H1 (cell line): Measurements from ENCODE around the gene TSC1. TPM values are rescaled to one million over a fixed set of nuclear protein-coding genes. Genes with fewer than 3 reads are reported as not detected.

Experiments used
- CTCF ChIA-PET: fragments of 300-600 bp; sonication (Branson Sonifier 250); formaldehyde crosslinking; loops from one replicate; lab custom pipeline; 2021; ENCODE audit not compliant: partially characterized antibody; lab: Charles Lee
- POLR2A ChIA-PET: fragments of 300-600 bp; sonication (Branson Sonifier 250); formaldehyde crosslinking; loops from one replicate; lab custom pipeline; 2021; ENCODE audit warnings: inconsistent platforms; ENCODE audit not compliant: partially characterized antibody; lab: Charles Lee
- DNase-seq, 2 experiments: peaks; one replicate each; pipeline versions ENCODE4 v3.0.0 to v3.0.0-alpha.2; 2010 to 2022; ENCODE audit warnings: low spot score in 2 of 2, low read depth in 1 of 2, mixed read lengths in 1 of 2
- FAIRE-seq: peaks from 2 replicates; lab custom pipeline; 2011; peaks lifted over from hg19 to GRCh38; lab: Jason Lieb, UNC
- H2AFZ ChIP-seq: 2 replicates; pipeline ENCODE4 v1.8.1; 2012; ENCODE audit warnings: low read length, inconsistent platforms
- H2AK5ac ChIP-seq: 2 replicates; pipeline ENCODE4 v1.6.1; 2013; ENCODE audit warnings: low read depth, low read length
- H2BK120ac ChIP-seq: replicated peaks from 2 replicates; pipeline ENCODE3; 2013; ENCODE audit warnings: low read depth, low read length, inconsistent platforms
- H2BK12ac ChIP-seq: 2 replicates; pipeline ENCODE4 v1.6.1; 2013; ENCODE audit warnings: low read depth, low read length
- H2BK15ac ChIP-seq: 2 replicates; pipeline ENCODE4 v1.6.1; 2013; ENCODE audit warnings: low read length
- H2BK20ac ChIP-seq: 2 replicates; pipeline ENCODE4 v1.6.1; 2013; ENCODE audit warnings: low read length
- H2BK5ac ChIP-seq: 2 replicates; pipeline ENCODE4 v1.6.1; 2013; ENCODE audit warnings: low read depth, low read length
- H3K14ac ChIP-seq: 2 replicates; pipeline ENCODE4 v1.6.1; 2013; ENCODE audit warnings: inconsistent platforms; ENCODE audit not compliant: insufficient read length
- H3K18ac ChIP-seq: 2 replicates; pipeline ENCODE4 v1.6.1; 2013; ENCODE audit warnings: low read length; ENCODE audit errors: extremely low read depth
- H3K23ac ChIP-seq: 2 replicates; pipeline ENCODE4 v1.6.1; 2013; ENCODE audit warnings: inconsistent platforms; ENCODE audit not compliant: insufficient read length
- H3K23me2 ChIP-seq: 2 replicates; pipeline ENCODE4 v1.6.1; 2013; ENCODE audit warnings: low read depth, low read length
- H3K27ac ChIP-seq: 2 replicates; pipeline ENCODE4 v1.6.1; 2011; ENCODE audit warnings: low read depth, low read length, inconsistent platforms
- H3K27me3 ChIP-seq, 4 experiments: replicated peaks in 1 of 4; 1 replicate in 1 of 4; 2 replicates in 3 of 4; pipeline versions ENCODE4 v1.6.1 to v1.8.1; 2011 to 2013; ENCODE audit warnings: low read length in 3 of 4, mild to moderate bottlenecking in 3 of 4, inconsistent platforms in 2 of 4, mixed read lengths in 2 of 4, moderate library complexity in 1 of 4; ENCODE audit not compliant: control insufficient read depth in 3 of 4, insufficient read depth in 3 of 4; ENCODE audit errors: extremely low read depth in 1 of 4
- H3K36me3 ChIP-seq, 4 experiments: 2 replicates each; pipeline versions ENCODE4 v1.6.1 to v1.8.1; 2011 to 2013; ENCODE audit warnings: mild to moderate bottlenecking in 4 of 4, low read length in 3 of 4, moderate library complexity in 2 of 4, control low read depth in 1 of 4, inconsistent platforms in 1 of 4; ENCODE audit not compliant: insufficient read depth in 4 of 4, control insufficient read depth in 2 of 4
- H3K4ac ChIP-seq: replicated peaks from 2 replicates; pipeline ENCODE3; 2013; ENCODE audit warnings: low read length, low read depth, mixed read lengths, inconsistent platforms; ENCODE audit not compliant: insufficient read length
- H3K4me1 ChIP-seq, 4 experiments: replicated peaks in 1 of 4; 1 replicate in 1 of 4; 2 replicates in 3 of 4; pipeline versions ENCODE4 v1.6.1 to v1.8.1; 2011 to 2013; ENCODE audit warnings: low read length in 3 of 4, inconsistent platforms in 2 of 4, mixed read lengths in 1 of 4; ENCODE audit not compliant: insufficient read depth in 4 of 4, control insufficient read depth in 3 of 4
- H3K4me2 ChIP-seq, 2 experiments: 2 replicates each; pipeline versions ENCODE4 v1.6.1 to v1.8.1; 2011 to 2013; ENCODE audit warnings: low read depth in 2 of 2, low read length in 2 of 2, control low read depth in 1 of 2, inconsistent platforms in 1 of 2, mild to moderate bottlenecking in 1 of 2; ENCODE audit not compliant: insufficient read depth in 1 of 2
- H3K4me3 ChIP-seq, 4 experiments: fragments of 200-600, 300-600 bp in 1 of 4; sonication (generic), shearing (Covaris generic), sonication (Bioruptor Twin) in 1 of 4; 2 replicates each; pipeline versions ENCODE4 v1.5.1 to v1.8.1; 2011 to 2016; ENCODE audit warnings: low read length in 4 of 4, low read depth in 3 of 4, control low read depth in 2 of 4, inconsistent platforms in 2 of 4, mild to moderate bottlenecking in 2 of 4, mixed read lengths in 1 of 4, moderate library complexity in 1 of 4; ENCODE audit not compliant: insufficient read depth in 2 of 4; ENCODE audit errors: extremely low read depth in 1 of 4
- H3K56ac ChIP-seq: replicated peaks from 2 replicates; pipeline ENCODE3; 2013; ENCODE audit warnings: low read depth, mild to moderate bottlenecking, mixed read lengths, low read length, inconsistent platforms; ENCODE audit not compliant: insufficient read length
- H3K79me1 ChIP-seq: 2 replicates; pipeline ENCODE4 v1.6.1; 2013; ENCODE audit warnings: low read depth, low read length, control low read depth
- H3K79me2 ChIP-seq, 2 experiments: 2 replicates each; pipeline versions ENCODE4 v1.6.1 to v1.8.1; 2012 to 2013; ENCODE audit warnings: low read length in 2 of 2, mild to moderate bottlenecking in 2 of 2, inconsistent platforms in 1 of 2; ENCODE audit not compliant: insufficient read depth in 2 of 2, control insufficient read depth in 1 of 2
- H3K9ac ChIP-seq, 4 experiments: replicated peaks in 1 of 4; 1 replicate in 1 of 4; 2 replicates in 3 of 4; pipeline versions ENCODE4 v1.6.1 to v1.8.1; 2011 to 2013; ENCODE audit warnings: low read depth in 3 of 4, low read length in 3 of 4, control low read depth in 2 of 4, mild to moderate bottlenecking in 2 of 4, moderate library complexity in 2 of 4, inconsistent platforms in 1 of 4; ENCODE audit errors: extremely low read depth in 1 of 4
- H3K9me3 ChIP-seq, 2 experiments: 2 replicates each; pipeline versions ENCODE4 v1.6.1 to v1.8.1; 2012 to 2013; ENCODE audit warnings: mild to moderate bottlenecking in 2 of 2, moderate library complexity in 2 of 2, control low read depth in 1 of 2, inconsistent platforms in 1 of 2, low read depth in 1 of 2, low read length in 1 of 2, mixed read lengths in 1 of 2; ENCODE audit not compliant: insufficient read depth in 2 of 2
- H4K20me1 ChIP-seq, 2 experiments: replicated peaks in 1 of 2; 2 replicates each; pipeline versions ENCODE3 to v1.8.1; 2011 to 2013; ENCODE audit warnings: inconsistent platforms in 2 of 2, low read length in 2 of 2, mild to moderate bottlenecking in 1 of 2; ENCODE audit not compliant: insufficient read depth in 2 of 2, control insufficient read depth in 1 of 2
- H4K5ac ChIP-seq: 2 replicates; pipeline ENCODE4 v1.6.1; 2013; ENCODE audit warnings: low read length, low read depth, mixed read lengths, inconsistent platforms; ENCODE audit not compliant: insufficient read length
- H4K8ac ChIP-seq: 2 replicates; pipeline ENCODE4 v1.8.0; 2013; ENCODE audit warnings: mild to moderate bottlenecking, moderate library complexity, low read length, inconsistent platforms; ENCODE audit not compliant: insufficient read depth; ENCODE audit errors: extremely low read depth
- H4K91ac ChIP-seq: replicated peaks from 2 replicates; pipeline ENCODE3; 2013; ENCODE audit warnings: low read length, mixed read lengths, inconsistent platforms; ENCODE audit not compliant: insufficient read length
- ASH2L ChIP-seq: fragments of 200-600, 300-600 bp; sonication (generic); IDR thresholded peaks from one replicate; pipeline ENCODE4 v1.7.1; 2017; ENCODE audit warnings: low read length
- GTF2F1 ChIP-seq: IDR thresholded peaks from 2 replicates; pipeline ENCODE4 v1.6.1; 2012; ENCODE audit warnings: low read depth, low read length, improper control_type of control experiment, borderline replicate concordance
- HDAC6 ChIP-seq: IDR thresholded peaks from one replicate; pipeline ENCODE4 v1.7.1; 2012; ENCODE audit warnings: low read depth, mild to moderate bottlenecking, inconsistent platforms, low read length, moderate library complexity
- KDM4A ChIP-seq: IDR thresholded peaks from one replicate; pipeline ENCODE4 v1.7.1; 2012; ENCODE audit warnings: low read depth, mild to moderate bottlenecking, moderate library complexity, low read length, inconsistent platforms; ENCODE audit not compliant: severe bottlenecking
- RAD21 ChIP-seq, 2 experiments: IDR thresholded peaks in 1 of 2; conservative IDR thresholded peaks in 1 of 2; 2 replicates each; pipeline ENCODE4 v1.6.1; 2011; ENCODE audit warnings: low read depth in 2 of 2, low read length in 2 of 2, improper control_type of control experiment in 1 of 2, inconsistent platforms in 1 of 2, mild to moderate bottlenecking in 1 of 2, moderate library complexity in 1 of 2
- RBBP5 ChIP-seq: IDR thresholded peaks from 2 replicates; pipeline ENCODE4 v1.7.1; 2012; ENCODE audit warnings: low read depth, mild to moderate bottlenecking, inconsistent platforms, low read length, moderate library complexity, borderline replicate concordance
- SIRT6 ChIP-seq: IDR thresholded peaks from one replicate; pipeline ENCODE4 v1.7.1; 2012; ENCODE audit warnings: low read length, inconsistent platforms
- SP1 ChIP-seq: IDR thresholded peaks from 2 replicates; pipeline ENCODE4 v1.6.1; 2011; ENCODE audit warnings: low read depth, low read length
- SP2 ChIP-seq: IDR thresholded peaks from 2 replicates; pipeline ENCODE4 v1.6.1; 2012; ENCODE audit warnings: mild to moderate bottlenecking, low read length, inconsistent platforms
- WGBS, 2 experiments: shearing (Covaris generic) in 1 of 2; methylation state at CpG; one replicate each; pipeline versions ENCODE4 v1.1.6 to v1.1.7; 2013 to 2015; ENCODE audit warnings: low lambda C conversion rate in 2 of 2, mixed read lengths in 2 of 2, inconsistent platforms in 1 of 2, low coverage in 1 of 2, missing lambda C conversion rate in 1 of 2; ENCODE audit not compliant: insufficient replicate concordance in 2 of 2, insufficient coverage in 1 of 2, insufficient read length in 1 of 2; ENCODE audit errors: extremely low coverage in 1 of 2, missing lambda C conversion rate in 1 of 2; 5-methylcytosine and 5-hydroxymethylcytosine counted together
- polyA plus RNA-seq, 7 experiments: library from polyadenylated mRNA; depleted of rRNA in 3 of 7; stranded (reverse) in 5 of 7; unstranded in 2 of 7; fragments of >200 nt in 5 of 7; fragments of 200-250 nt in 2 of 7; gene quantifications; 1 replicate in 5 of 7; 2 replicates in 1 of 7; 4 replicates in 1 of 7; pipeline versions ENCODE4 v1.2.1 to v1.2.3, GENCODE V29; 2011 to 2013; ENCODE audit warnings: missing spikeins in 2 of 7, mixed read lengths in 2 of 7
- total RNA-seq: library from RNA; stranded (reverse); fragmentation: NEBNext Ultra II Directional; extraction: Animal tissue kit (Norgen Biotek cat#: 25700); gene quantifications from 2 replicates; pipeline ENCODE4 v1.2.1, GENCODE V29; 2021

Gene TSC1
- total and polyA plus RNA-seq, 2 of the 8 experiments (the other 6 are each of a cell fraction or from before 2014, with no cell fraction given) = 37.2 to 46.0 TPM

GRCh38 chr9:132983491-132984201, 39.2 kb upstream of the TSC1 start:
- no peak for DNase-seq
- Histone ChIP-seq H3K23me2 (0 out of 2 replicates have a peak, but pooled peaks cover 3% of the 10 kb centered on the region), H3K4me3 (no peak overlapping the region), H4K8ac (no peak overlapping the region; the same call in 1 of the 2 replicates), H3K23ac (no peak overlapping the region), H3K4me1 (peaks cover 0 to 4% (median 2%) of the 10 kb centered on the region in 4 experiments; a peak in 4 of 7 replicates), H2AFZ (no peak overlapping the region), H2BK20ac (no peak overlapping the region), H3K56ac (no peak overlapping the region), H3K9ac (no peak overlapping the region), H3K79me2 (no peaks in the 10 kb centered on the region), H3K4me2 (no peak overlapping the region), H3K79me1 (no peaks in the 10 kb centered on the region), H2BK120ac (no peak overlapping the region), H4K20me1 (peaks cover 0 to 3% of the 10 kb centered on the region in 2 experiments), H3K4ac (no peak overlapping the region), H4K5ac (no peak overlapping the region), H4K91ac (no peak overlapping the region), H3K27ac (no peak overlapping the region), H3K36me3 (no peaks in the 10 kb centered on the region), H2BK15ac (no peak overlapping the region), H3K27me3 (peaks cover 0 to 9% (median 6%) of the 10 kb centered on the region in 4 experiments; a peak in 6 of 7 replicates), H3K14ac (no peak overlapping the region), H2AK5ac (no peak overlapping the region; the same call in 1 of the 2 replicates), H3K9me3 (no peaks in the 10 kb centered on the region), H2BK5ac (no peak overlapping the region), H2BK12ac (no peak overlapping the region), H3K18ac (no peak overlapping the region)
- WGBS, 2 experiments = 89% methylated on average over 11 of the region's 11 CpGs; no CpG with 5 or more reads in 1 of the 2 experiments
- CTCF ChIA-PET = interaction anchor here (1.0 to 3.0 kb wide), 2 partner anchors 10 to 41 kb away, joined by 3 to 10 read pairs; no protein-coding TSS in a partner anchor
- TF ChIP-seq SIRT6 (no peak), KDM4A (no peak), SP2 (no peak), HDAC6 (no peak), GTF2F1 (no peak), RBBP5 (no peak), ASH2L (no peak), SP1 (no peak), RAD21 (IDR thresholded peaks at IDR 0.05 in 1 of 2, conservative IDR thresholded peaks at IDR 0.05 in 1 of 2; ENCODE audit: low read depth in 2 of 2, low read length in 2 of 2) (no peak)
- no peak for FAIRE-seq
- POLR2A ChIA-PET = interaction anchor here (1.6 kb wide), 1 partner anchor 9 kb away, joined by 3 read pairs; no protein-coding TSS in a partner anchor
